ENCODE measurements around the gene CA10.

DNA sequence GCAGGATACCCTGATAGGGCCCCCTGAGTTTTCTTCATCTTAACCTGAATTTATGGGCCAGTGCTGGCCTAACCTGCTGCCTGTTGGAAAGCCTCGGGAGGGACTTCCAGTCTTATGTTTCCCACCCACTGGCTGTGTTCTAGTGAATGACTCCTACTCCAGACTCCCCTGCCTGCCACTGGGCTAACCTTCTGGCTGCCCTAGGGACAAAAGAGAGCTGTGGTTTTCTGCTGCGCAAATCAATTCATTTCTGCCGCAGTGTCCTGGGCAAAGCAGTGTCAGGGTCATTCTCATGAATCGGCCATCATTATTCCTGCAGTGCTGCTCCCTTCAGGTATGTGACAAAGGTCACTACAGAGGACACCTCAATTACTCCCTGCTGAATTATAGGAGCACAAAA, 512.0 kb downstream of the CA10 start:
- TF ChIP-seq YY1 (IDR thresholded peaks at IDR 0.05; ENCODE audit: insufficient read depth, insufficient read length) (no peak), ZNF274 (IDR thresholded peaks at IDR 0.05; ENCODE audit: low read depth, low read length) (no peak)
